Activated T-cell treated with anti-CD3 and anti-CD28 coated beads, Interleukin-2, amount 50 U/mL, for 1 hour (primary cell): ENCODE data around the gene TMEM135.
"Not testable (repeated sequence)": the region's sequence is repeated elsewhere in the genome, so short reads cannot be mapped to it uniquely, and the experiment has no call there.

Experiments
- DNase-seq: peaks from one replicate; pipeline ENCODE4 v3.0.0-alpha.2; 2020

Gene TMEM135

GRCh38 chr11:87144252-87144651 is 106.5 kb downstream of the TMEM135 start:
- DNase-seq = no peak

- no peak for DNase-seq
Measured at GRCh38 chr11:87148749-87149148, 111.0 kb downstream of the TMEM135 start.

- not testable (repeated sequence) for DNase-seq
Measured at GRCh38 chr11:87149782-87150181, 112.0 kb downstream of the TMEM135 start.

- no peak for DNase-seq
Measured at GRCh38 chr11:87150936-87151335, 113.2 kb downstream of the TMEM135 start.

- no peak for DNase-seq
Measured at GRCh38 chr11:87154246-87154645, 116.5 kb downstream of the TMEM135 start.

- no peak for DNase-seq
Measured at GRCh38 chr11:87156970-87157369, 119.2 kb downstream of the TMEM135 start.

- not testable (repeated sequence) for DNase-seq
Measured at GRCh38 chr11:87169076-87169475, 131.3 kb downstream of the TMEM135 start.

GRCh38 chr11:87173185-87174039 is 135.7 kb downstream of the TMEM135 start:
- DNase-seq = no peak

GRCh38 chr11:87174870-87175269 is 137.1 kb downstream of the TMEM135 start:
- no peak for DNase-seq

- DNase-seq = no peak
Measured at GRCh38 chr11:87176044-87176443, 138.3 kb downstream of the TMEM135 start.

- no peak for DNase-seq
Measured at GRCh38 chr11:87179621-87180020, 141.9 kb downstream of the TMEM135 start.

GRCh38 chr11:87180742-87181141 is 143.0 kb downstream of the TMEM135 start:
- DNase-seq = no peak

- DNase-seq = no peak
Measured at GRCh38 chr11:87181143-87181542, 143.4 kb downstream of the TMEM135 start.

- DNase-seq = no peak
Measured at GRCh38 chr11:87185228-87185627, 147.5 kb downstream of the TMEM135 start.

GRCh38 chr11:87187076-87187475 is 149.3 kb downstream of the TMEM135 start:
- DNase-seq = no peak

- DNase-seq = no peak
Measured at GRCh38 chr11:87187930-87188329, 150.2 kb downstream of the TMEM135 start.

- not testable (repeated sequence) for DNase-seq
Measured at GRCh38 chr11:87188396-87188795, 150.7 kb downstream of the TMEM135 start.

GRCh38 chr11:87188921-87189320 is 151.2 kb downstream of the TMEM135 start:
- not testable (repeated sequence) for DNase-seq

- DNase-seq = no peak
Measured at GRCh38 chr11:87190071-87190470, 152.3 kb downstream of the TMEM135 start.

- DNase-seq = no peak
Measured at GRCh38 chr11:87193756-87194470, 156.2 kb downstream of the TMEM135 start.

- no peak for DNase-seq
Measured at GRCh38 chr11:87194985-87195820, 157.5 kb downstream of the TMEM135 start.

- no peak for DNase-seq
Measured at GRCh38 chr11:87198266-87198881, 160.6 kb downstream of the TMEM135 start.

- DNase-seq = no peak
Measured at GRCh38 chr11:87201376-87201775, 163.6 kb downstream of the TMEM135 start.
